Fibroblast of the aortic adventitia (primary cell): ENCODE measurements around the gene ZNF565. TPM values are rescaled to one million over a fixed set of nuclear protein-coding genes. Genes with fewer than 3 reads are reported as not detected.

Source experiments
- DNase-seq: peaks from one replicate; pipeline ENCODE4 v3.0.0-alpha.2; 2010; ENCODE audit warnings: low read depth
- H3K4me3 ChIP-seq: 2 replicates; pipeline ENCODE4 v1.5.1; 2011; ENCODE audit warnings: low read depth, mild to moderate bottlenecking, control low read depth, low read length, moderate library complexity
- total RNA-seq: library from RNA; depleted of rRNA; stranded (reverse); fragments of >200 nt; gene quantifications from 2 replicates; pipeline ENCODE4 v1.2.3, GENCODE V29; 2012; ENCODE audit warnings: low replicate concordance
- TF ChIP-seq, protein P1 (sequence below): IDR thresholded peaks from 2 replicates; pipeline ENCODE4 v1.5.1; 2011; ENCODE audit warnings: mild to moderate bottlenecking, low read length, control low read depth, inconsistent platforms; ENCODE audit not compliant: insufficient read depth

ZNF565 gene
- total RNA-seq, 1 donor: 7.6 TPM

DNA sequence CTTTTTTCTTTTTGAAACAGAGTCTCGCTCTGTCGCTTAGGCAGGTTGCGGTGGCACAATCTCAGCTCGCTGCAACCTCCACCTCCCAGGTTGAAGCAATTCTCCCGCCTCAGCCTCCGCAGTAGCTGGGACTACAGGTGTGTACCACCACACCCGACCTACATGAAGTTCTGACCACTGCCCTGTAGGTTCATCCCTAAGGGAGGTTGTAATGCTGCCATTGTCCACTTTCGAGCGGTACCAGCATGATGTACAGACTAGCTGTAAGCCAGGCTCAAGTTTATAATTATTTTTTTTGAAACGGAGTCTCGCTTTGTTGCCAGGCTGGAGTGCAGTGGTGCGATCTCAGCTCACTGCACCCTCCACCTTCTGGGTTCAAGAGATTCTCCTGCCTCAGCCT is 50.7 kb downstream of the ZNF565 start:
- DNase-seq: no peak
- no peak overlapping the region for H3K4me3 ChIP-seq
- TF ChIP-seq, protein P1, sequence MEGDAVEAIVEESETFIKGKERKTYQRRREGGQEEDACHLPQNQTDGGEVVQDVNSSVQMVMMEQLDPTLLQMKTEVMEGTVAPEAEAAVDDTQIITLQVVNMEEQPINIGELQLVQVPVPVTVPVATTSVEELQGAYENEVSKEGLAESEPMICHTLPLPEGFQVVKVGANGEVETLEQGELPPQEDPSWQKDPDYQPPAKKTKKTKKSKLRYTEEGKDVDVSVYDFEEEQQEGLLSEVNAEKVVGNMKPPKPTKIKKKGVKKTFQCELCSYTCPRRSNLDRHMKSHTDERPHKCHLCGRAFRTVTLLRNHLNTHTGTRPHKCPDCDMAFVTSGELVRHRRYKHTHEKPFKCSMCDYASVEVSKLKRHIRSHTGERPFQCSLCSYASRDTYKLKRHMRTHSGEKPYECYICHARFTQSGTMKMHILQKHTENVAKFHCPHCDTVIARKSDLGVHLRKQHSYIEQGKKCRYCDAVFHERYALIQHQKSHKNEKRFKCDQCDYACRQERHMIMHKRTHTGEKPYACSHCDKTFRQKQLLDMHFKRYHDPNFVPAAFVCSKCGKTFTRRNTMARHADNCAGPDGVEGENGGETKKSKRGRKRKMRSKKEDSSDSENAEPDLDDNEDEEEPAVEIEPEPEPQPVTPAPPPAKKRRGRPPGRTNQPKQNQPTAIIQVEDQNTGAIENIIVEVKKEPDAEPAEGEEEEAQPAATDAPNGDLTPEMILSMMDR: no peak

DNA sequence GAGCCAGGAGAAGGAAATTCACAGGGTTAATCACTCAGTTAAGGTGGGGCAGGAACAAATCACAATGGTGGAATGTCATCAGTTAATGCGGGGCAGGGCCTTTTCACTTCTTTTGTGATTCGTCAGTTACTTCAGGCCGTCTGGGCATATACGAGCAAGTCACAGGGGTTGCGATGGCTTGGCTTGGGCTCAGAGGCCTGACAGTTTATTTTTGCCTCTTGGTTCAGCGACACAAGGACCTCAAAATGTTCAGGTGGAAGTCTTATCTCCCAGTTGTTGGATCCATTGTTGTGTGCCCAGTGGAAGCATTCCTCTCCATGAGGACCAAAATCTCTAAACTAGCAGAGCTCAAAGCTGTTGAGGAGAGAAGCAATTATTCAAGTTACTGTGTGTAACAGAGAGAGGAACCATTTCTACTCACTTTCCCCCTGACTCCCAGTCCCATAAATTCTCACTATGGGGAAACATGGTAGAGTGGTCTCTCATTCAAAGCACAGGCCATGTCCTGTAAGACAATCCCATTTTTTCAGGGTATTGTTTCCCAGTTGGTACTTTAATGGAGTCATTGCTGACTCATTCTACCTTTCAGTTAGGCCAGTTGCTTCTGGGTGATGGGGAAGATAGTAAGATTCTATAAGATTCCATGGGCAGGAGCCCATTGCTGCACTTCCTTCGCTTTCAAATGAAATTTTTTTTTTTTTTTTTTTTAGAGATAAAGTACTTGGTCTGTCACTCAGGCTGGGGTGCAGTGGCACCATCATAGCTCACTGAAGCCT is 53.5 kb downstream of the ZNF565 start:
- no peak for DNase-seq
- TF ChIP-seq, protein P1: no peak
- H3K4me3 ChIP-seq: no peak overlapping the region

DNA sequence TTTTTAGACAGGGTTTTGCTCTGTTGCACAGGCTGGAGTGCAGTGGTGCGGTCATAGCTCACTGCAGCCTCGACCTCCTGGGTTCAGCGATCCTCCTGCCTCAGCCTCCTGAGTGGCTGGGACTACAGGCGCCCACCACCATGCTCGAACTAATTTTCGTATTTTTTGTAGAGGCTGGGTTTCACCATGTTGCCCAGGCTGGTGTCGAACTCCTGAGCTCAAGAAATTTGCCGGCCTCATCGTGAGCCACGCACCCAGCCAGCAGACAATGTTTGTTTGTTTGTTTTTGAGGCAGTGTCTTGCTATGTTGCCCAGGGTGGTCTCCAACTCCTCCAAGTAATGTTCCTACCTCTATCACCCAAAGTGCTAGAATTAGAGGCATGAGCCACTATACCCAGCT is 61.3 kb downstream of the ZNF565 start:
- TF ChIP-seq, protein P1: no peak
- no peak overlapping the region for H3K4me3 ChIP-seq
- no peak for DNase-seq

DNA sequence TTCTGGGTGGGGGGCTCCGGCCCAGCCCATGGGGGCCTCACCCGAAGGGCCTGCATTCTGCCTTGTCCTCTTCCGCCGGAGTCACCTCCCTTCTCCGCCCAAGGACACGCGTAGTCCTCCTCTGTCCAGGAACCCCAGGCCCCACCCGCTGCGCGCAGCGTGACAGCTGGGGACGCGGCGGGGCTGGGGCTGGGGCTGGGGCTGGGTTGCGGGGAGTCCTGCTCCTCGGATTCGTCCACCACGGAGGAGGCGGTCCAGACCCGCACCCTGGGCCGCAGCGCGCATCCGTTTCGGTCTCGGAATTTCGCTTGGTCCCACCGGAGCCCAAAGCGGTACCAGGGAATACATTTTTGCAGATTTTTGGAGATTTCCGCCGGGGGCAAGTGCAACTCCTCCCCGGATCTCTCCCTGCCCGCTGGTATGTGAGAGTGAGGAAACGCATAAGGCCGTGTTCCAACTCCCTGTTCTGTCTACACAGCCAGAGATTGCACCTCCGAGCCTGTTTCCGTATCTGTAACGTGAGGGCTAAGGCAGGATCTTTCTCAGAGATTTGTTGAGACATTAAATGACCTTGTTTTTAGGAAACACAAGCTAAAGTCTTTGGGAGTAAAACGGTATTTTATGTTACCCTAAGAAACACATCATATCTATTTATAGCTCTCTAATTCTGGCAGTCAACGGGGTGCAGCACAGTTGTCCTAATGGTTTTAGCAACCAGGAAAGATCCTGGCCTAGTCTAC is 61.9 kb downstream of the ZNF565 start, which contains the start of gene COX7A1:
Gene COX7A1, minus strand, starts transcription at position 96 of the 740 bp plus-strand sequence. Its CDS starts 40 bp downstream, at position 56.
- DNase-seq: peak; percentile 61
- TF ChIP-seq, protein P1: no peak
- H3K4me3 ChIP-seq: peak within 1 kb of the TSS; percentile 56

DNA sequence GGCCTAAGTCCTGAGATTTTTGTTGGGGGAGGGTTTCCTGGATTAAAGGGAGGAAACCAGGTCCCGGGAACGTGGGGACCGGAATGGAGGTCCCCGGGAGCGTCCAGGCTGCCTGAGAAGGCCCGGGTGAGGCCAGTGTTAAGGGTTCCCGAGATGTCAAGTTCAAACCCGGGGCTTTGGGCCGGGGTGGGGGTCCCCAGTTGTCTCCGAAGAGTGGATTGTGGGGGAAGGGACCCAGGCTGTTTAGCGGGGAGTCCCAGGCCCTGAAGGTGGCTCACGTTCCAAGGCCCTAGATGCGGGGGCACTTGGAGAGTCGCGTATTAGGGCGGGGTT is 62.5 kb downstream of the ZNF565 start:
- H3K4me3 ChIP-seq: peak overlapping the region; percentile 56
- TF ChIP-seq, protein P1: no peak
- no peak for DNase-seq

DNA sequence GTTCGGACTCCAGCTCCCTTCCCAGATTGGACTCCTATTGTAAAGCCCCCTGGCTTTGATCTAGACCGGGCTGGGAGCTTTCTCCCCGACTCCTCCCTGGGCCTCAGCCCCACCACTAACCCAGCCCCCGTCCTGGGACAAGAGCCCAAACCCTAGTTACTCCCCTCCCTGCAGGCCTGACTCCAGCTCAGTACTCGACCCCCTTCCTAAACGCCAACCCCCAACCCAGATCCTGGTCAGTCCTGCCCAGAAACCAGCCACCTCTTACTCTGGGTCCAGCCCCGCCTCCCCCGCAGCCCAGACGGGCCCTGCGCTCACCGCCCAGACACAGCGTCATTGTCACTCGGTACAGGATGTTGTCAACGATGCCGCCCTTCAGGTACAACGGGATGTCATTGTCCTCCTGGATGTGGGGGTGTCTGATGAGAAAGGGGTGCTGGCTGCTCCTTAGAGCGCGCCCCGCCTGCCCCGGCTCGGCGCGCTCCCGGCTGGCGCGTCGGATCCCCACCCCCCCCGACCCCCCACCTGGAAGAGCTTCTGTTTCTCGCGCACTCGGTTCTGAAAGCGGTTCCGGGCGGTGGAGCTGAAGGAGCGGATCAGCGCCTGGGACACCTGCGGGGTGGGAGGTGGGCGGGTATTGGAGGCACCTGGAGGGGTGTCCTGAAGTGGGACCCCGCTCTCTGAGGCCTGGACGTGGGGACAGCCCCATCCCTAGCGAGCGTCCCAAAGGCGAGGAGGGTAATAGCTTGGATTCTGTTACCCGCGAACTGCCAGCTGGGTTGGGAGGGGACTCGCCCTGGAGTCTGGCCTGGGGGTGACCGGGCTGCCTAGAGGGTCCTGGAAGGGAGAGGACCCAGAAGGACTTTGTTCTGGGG is 63.1 kb downstream of the ZNF565 start:
- TF ChIP-seq, protein P1: no peak
- DNase-seq: no peak
- H3K4me3 ChIP-seq: peak overlapping the region; percentile 56
